Ishikawa (cell line): Measurements from ENCODE around the gene ETV6.

ENCODE experiments used
- CEBPB ChIP-seq: IDR thresholded peaks from 2 replicates; pipeline ENCODE4 v1.6.1; 2012
- CREB1 ChIP-seq: IDR thresholded peaks from 2 replicates; pipeline ENCODE4 v1.6.1; 2012; ENCODE audit warnings: low read depth
- EGR1 ChIP-seq: IDR thresholded peaks from 2 replicates; pipeline ENCODE4 v1.6.1; 2012
- EP300 ChIP-seq: IDR thresholded peaks from 2 replicates; pipeline ENCODE4 v1.6.1; 2012; ENCODE audit warnings: borderline replicate concordance
- FOXM1 ChIP-seq: IDR thresholded peaks from 2 replicates; pipeline ENCODE4 v1.6.1; 2012; ENCODE audit warnings: low read depth, borderline replicate concordance
- MAX ChIP-seq: IDR thresholded peaks from 2 replicates; pipeline ENCODE4 v1.6.1; 2012
- NFIC ChIP-seq: IDR thresholded peaks from 2 replicates; pipeline ENCODE4 v1.6.1; 2012
- RAD21 ChIP-seq: IDR thresholded peaks from 2 replicates; pipeline ENCODE4 v1.6.1; 2012; ENCODE audit warnings: low read depth
- TAF1 ChIP-seq: IDR thresholded peaks from 2 replicates; pipeline ENCODE4 v1.6.1; 2012; ENCODE audit warnings: low read depth, mild to moderate bottlenecking
- TCF12 ChIP-seq: IDR thresholded peaks from 2 replicates; pipeline ENCODE4 v1.6.1; 2012; ENCODE audit warnings: low read depth
- TEAD4 ChIP-seq: IDR thresholded peaks from 2 replicates; pipeline ENCODE4 v1.6.1; 2012
- USF1 ChIP-seq: IDR thresholded peaks from 2 replicates; pipeline ENCODE4 v1.6.1; 2012
- ZBTB7A ChIP-seq: IDR thresholded peaks from 2 replicates; pipeline ENCODE4 v1.6.1; 2012; ENCODE audit warnings: low read depth
- TF ChIP-seq, protein P1 (sequence below): IDR thresholded peaks from 2 replicates; pipeline ENCODE4 v1.6.1; 2012; ENCODE audit warnings: low read depth, mild to moderate bottlenecking

Gene ETV6

GRCh38 chr12:11787933-11788849 lies 138.7 kb downstream of the ETV6 start:
- TF ChIP-seq USF1: no peak
- TF ChIP-seq ZBTB7A: no peak
- TF ChIP-seq CEBPB: no peak
- TF ChIP-seq EGR1: no peak
- no peak for TF ChIP-seq NFIC
- TF ChIP-seq, protein P1, sequence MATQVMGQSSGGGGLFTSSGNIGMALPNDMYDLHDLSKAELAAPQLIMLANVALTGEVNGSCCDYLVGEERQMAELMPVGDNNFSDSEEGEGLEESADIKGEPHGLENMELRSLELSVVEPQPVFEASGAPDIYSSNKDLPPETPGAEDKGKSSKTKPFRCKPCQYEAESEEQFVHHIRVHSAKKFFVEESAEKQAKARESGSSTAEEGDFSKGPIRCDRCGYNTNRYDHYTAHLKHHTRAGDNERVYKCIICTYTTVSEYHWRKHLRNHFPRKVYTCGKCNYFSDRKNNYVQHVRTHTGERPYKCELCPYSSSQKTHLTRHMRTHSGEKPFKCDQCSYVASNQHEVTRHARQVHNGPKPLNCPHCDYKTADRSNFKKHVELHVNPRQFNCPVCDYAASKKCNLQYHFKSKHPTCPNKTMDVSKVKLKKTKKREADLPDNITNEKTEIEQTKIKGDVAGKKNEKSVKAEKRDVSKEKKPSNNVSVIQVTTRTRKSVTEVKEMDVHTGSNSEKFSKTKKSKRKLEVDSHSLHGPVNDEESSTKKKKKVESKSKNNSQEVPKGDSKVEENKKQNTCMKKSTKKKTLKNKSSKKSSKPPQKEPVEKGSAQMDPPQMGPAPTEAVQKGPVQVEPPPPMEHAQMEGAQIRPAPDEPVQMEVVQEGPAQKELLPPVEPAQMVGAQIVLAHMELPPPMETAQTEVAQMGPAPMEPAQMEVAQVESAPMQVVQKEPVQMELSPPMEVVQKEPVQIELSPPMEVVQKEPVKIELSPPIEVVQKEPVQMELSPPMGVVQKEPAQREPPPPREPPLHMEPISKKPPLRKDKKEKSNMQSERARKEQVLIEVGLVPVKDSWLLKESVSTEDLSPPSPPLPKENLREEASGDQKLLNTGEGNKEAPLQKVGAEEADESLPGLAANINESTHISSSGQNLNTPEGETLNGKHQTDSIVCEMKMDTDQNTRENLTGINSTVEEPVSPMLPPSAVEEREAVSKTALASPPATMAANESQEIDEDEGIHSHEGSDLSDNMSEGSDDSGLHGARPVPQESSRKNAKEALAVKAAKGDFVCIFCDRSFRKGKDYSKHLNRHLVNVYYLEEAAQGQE: no peak
- TF ChIP-seq TCF12: no peak
- no peak for TF ChIP-seq TAF1
- no peak for TF ChIP-seq MAX
- no peak for TF ChIP-seq CREB1

GRCh38 chr12:11793921-11794710 lies 144.6 kb downstream of the ETV6 start:
- TF ChIP-seq FOXM1: no peak
- no peak for TF ChIP-seq EP300
- TF ChIP-seq, protein P1: no peak
- no peak for TF ChIP-seq NFIC
- no peak for TF ChIP-seq USF1
- no peak for TF ChIP-seq EGR1
- no peak for TF ChIP-seq TEAD4
- no peak for TF ChIP-seq CREB1
- no peak for TF ChIP-seq TAF1
- no peak for TF ChIP-seq CEBPB
- no peak for TF ChIP-seq MAX

DNA sequence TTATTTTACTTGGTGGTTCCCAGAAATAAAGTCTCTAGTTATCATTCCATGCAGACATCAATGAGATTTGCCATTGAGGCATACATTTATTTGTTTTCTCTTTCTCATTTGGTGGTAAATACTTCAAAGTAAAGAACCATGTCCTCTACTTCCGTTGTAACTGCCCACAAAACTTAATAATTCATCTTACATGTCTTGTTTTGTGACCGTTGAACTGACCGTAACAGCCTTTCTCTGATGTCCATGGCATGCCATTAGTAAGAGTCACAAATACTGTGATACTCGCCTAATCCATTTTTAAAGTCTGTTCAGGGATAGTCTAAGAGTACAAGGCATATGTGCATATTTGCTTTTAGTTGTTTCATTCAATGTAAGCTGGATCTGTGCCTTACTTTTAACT lies 145.3 kb downstream of the ETV6 start:
- TF ChIP-seq TCF12: no peak

DNA sequence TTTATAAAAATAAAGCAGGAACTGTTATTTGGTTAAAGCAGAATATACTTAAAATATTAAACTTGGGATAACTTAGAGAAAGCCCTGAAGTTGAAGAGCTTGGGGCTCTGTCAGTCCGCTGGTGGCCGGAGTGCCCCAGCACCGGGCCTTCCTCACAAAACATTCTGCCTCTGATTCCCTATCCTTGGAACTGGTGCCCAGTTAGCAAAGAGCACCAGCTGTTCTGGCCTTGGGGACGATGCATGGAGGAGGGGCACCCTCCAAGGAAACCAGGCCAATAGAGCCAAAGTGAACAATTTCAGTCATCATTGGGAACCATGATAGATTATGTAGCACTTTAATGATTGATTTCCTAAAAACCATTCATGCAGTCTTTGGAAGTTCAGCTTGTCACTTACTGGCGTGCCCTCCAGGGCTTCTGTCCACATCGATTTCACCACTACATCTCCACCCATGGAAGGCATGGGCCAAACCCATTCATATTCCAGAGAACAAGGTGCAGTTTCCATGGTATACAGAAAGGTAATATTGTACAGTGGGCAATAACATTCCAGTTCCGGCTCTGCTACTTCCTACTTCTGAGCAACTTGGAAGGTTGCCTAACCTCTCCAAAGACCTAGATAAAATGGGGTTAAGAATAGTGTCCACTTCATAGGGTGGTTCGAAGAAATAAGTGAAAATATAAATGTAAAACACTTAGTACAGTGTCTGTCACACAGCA lies 145.9 kb downstream of the ETV6 start:
- TF ChIP-seq FOXM1 (no peak), NFIC (peak; percentile 43; the same call in 1 of the 2 replicates)

- TF ChIP-seq EP300 (peak; percentile 52; the same call in 1 of the 2 replicates), NFIC (peak; percentile 78), TEAD4 (peak; percentile 95), ZBTB7A (no peak), RAD21 (peak; percentile 17), FOXM1 (no peak; the same call in 1 of the 2 replicates), EGR1 (no peak), MAX (peak; percentile 26; the same call in 1 of the 2 replicates), CREB1 (0 out of 2 replicates have a peak, but pooled peaks have one; percentile 20), TCF12 (peak; percentile 66)
- TF ChIP-seq, protein P1: no peak
Observed at GRCh38 chr12:11795913-11796459, 146.5 kb downstream of the ETV6 start.
